IMR-90 (cell line): ENCODE results near the gene NOTCH2. TPM values are rescaled to one million over a fixed set of nuclear protein-coding genes. Genes with fewer than 3 reads are reported as not detected.
"Not testable (repeated sequence)": the region's sequence is repeated elsewhere in the genome, so short reads cannot be mapped to it uniquely, and the experiment has no call there.

Experiments
- ATAC-seq: fragments of 200-7000 bp; cut with Tn5 transposase; 2 replicates; pipeline ENCODE4 v1.9.1; 2020; ENCODE audit warnings: low read depth, mild to moderate bottlenecking, moderate library complexity
- Bru-seq: library from RNA; stranded (reverse); fragments of 400-500 nt; gene quantifications from one replicate; lab custom pipeline; 2021; lab: Mats Ljungman, UMichigan
- BruChase-seq, 2 experiments: library from RNA; stranded (reverse); fragments of 400-500 nt; gene quantifications; one replicate each; lab custom pipeline; 2021; lab: Mats Ljungman, UMichigan
- BruUV-seq: library from RNA; stranded (reverse); fragments of 400-500 nt; replicated peaks from 2 replicates; lab custom pipeline; 2021; lab: Mats Ljungman, UMichigan
- CTCF ChIA-PET: fragments of 300-600 bp; formaldehyde crosslinking; extraction: SDS; loops from one replicate; lab custom pipeline; 2021; ENCODE audit warnings: antibody characterized with exemption; lab: Yijun Ruan, JAX
- POLR2A ChIA-PET: fragments of 300-600 bp; sonication (Branson Sonifier 250); formaldehyde crosslinking; loops from one replicate; lab custom pipeline; 2022; ENCODE audit warnings: antibody characterized with exemption; ENCODE audit not compliant: unreplicated experiment; lab: Charles Lee
- DNase-seq: peaks from one replicate; pipeline ENCODE4 v3.0.0; 2013
- H2AFZ ChIP-seq: replicated peaks from 2 replicates; pipeline ENCODE3; 2013; ENCODE audit warnings: low read length, mild to moderate bottlenecking; ENCODE audit not compliant: poor library complexity
- H2AK5ac ChIP-seq: 2 replicates; pipeline ENCODE4 v1.6.1; 2013; ENCODE audit warnings: low read depth, low read length, inconsistent platforms
- H2AK9ac ChIP-seq: replicated peaks from 2 replicates; pipeline ENCODE3; 2013; ENCODE audit warnings: mild to moderate bottlenecking, low read depth, low read length, moderate library complexity; ENCODE audit not compliant: poor library complexity
- H2BK120ac ChIP-seq: 2 replicates; pipeline ENCODE4 v1.6.1; 2013; ENCODE audit warnings: low read depth, low read length, inconsistent platforms
- H2BK15ac ChIP-seq: 3 replicates; pipeline ENCODE4 v1.6.1; 2013; ENCODE audit warnings: low read depth, low read length, inconsistent platforms
- H2BK20ac ChIP-seq: 2 replicates; pipeline ENCODE4 v1.6.1; 2013; ENCODE audit warnings: low read depth, mild to moderate bottlenecking, inconsistent platforms, low read length, moderate library complexity
- H2BK5ac ChIP-seq: 2 replicates; pipeline ENCODE4 v1.6.1; 2013; ENCODE audit warnings: mild to moderate bottlenecking, low read depth, low read length, inconsistent platforms; ENCODE audit not compliant: poor library complexity, severe bottlenecking
- H3K14ac ChIP-seq: replicated peaks from 2 replicates; pipeline ENCODE4 v1.6.1; 2013; ENCODE audit warnings: low read depth, low read length, inconsistent platforms
- H3K18ac ChIP-seq: 2 replicates; pipeline ENCODE4 v1.6.1; 2013; ENCODE audit warnings: low read depth, low read length, control low read depth
- H3K23ac ChIP-seq: 2 replicates; pipeline ENCODE4 v1.6.1; 2013; ENCODE audit warnings: low read depth, low read length, inconsistent platforms
- H3K27ac ChIP-seq: 2 replicates; pipeline ENCODE4 v1.5.1; 2013; ENCODE audit warnings: mild to moderate bottlenecking, control low read depth, low read length; ENCODE audit not compliant: insufficient read depth
- H3K27me3 ChIP-seq: 2 replicates; pipeline ENCODE4 v1.6.1; 2013; ENCODE audit warnings: low read length; ENCODE audit not compliant: control insufficient read depth, insufficient read depth
- H3K36me3 ChIP-seq: 2 replicates; pipeline ENCODE4 v1.6.1; 2013; ENCODE audit warnings: low read length, mixed read lengths; ENCODE audit not compliant: control insufficient read depth, insufficient read depth
- H3K4ac ChIP-seq: 2 replicates; pipeline ENCODE4 v1.6.1; 2013; ENCODE audit warnings: low read depth, low read length, inconsistent platforms
- H3K4me1 ChIP-seq: 2 replicates; pipeline ENCODE4 v1.6.1; 2013; ENCODE audit warnings: low read length, mixed read lengths; ENCODE audit not compliant: control insufficient read depth, insufficient read depth
- H3K4me2 ChIP-seq: 2 replicates; pipeline ENCODE4 v1.6.1; 2013; ENCODE audit warnings: low read depth, mild to moderate bottlenecking, control low read depth, low read length, moderate library complexity
- H3K4me3 ChIP-seq: 2 replicates; pipeline ENCODE4 v1.5.1; 2013; ENCODE audit warnings: low read depth, mild to moderate bottlenecking, control low read depth, low read length, moderate library complexity; ENCODE audit not compliant: insufficient read depth
- H3K56ac ChIP-seq: 2 replicates; pipeline ENCODE4 v1.6.1; 2013; ENCODE audit warnings: low read length, inconsistent platforms; ENCODE audit not compliant: insufficient read depth; ENCODE audit errors: extremely low read depth
- H3K79me1 ChIP-seq, 2 experiments: 2 replicates each; pipeline ENCODE4 v1.6.1; 2013; ENCODE audit warnings: low read length in 2 of 2, inconsistent platforms in 1 of 2, low read depth in 1 of 2
- H3K9ac ChIP-seq: 2 replicates; pipeline ENCODE4 v1.6.1; 2013; ENCODE audit warnings: low read depth, low read length, control low read depth
- H3K9me1 ChIP-seq: 2 replicates; pipeline ENCODE4 v1.6.1; 2013; ENCODE audit warnings: low read length, inconsistent platforms; ENCODE audit not compliant: insufficient read depth
- H3K9me3 ChIP-seq: 2 replicates; pipeline ENCODE4 v1.6.1; 2013; ENCODE audit warnings: low read length; ENCODE audit not compliant: control insufficient read depth, insufficient read depth
- H4K20me1 ChIP-seq: 2 replicates; pipeline ENCODE4 v1.6.1; 2013; ENCODE audit warnings: low read length, inconsistent platforms; ENCODE audit not compliant: insufficient read depth
- H4K5ac ChIP-seq: 2 replicates; pipeline ENCODE4 v1.6.1; 2013; ENCODE audit warnings: mild to moderate bottlenecking, low read depth, low read length, control low read depth
- H4K8ac ChIP-seq, 2 experiments: 2 replicates each; pipeline ENCODE4 v1.6.1; 2013; ENCODE audit warnings: low read depth in 2 of 2, low read length in 2 of 2, control low read depth in 1 of 2, inconsistent platforms in 1 of 2
- H4K91ac ChIP-seq: 2 replicates; pipeline ENCODE4 v1.6.1; 2013; ENCODE audit warnings: low read depth, low read length, inconsistent platforms; ENCODE audit not compliant: insufficient read depth
- WGBS, 2 experiments: methylation state at CpG; one replicate each; pipeline versions ENCODE4 v1.1.5 to v1.1.7; 2013; ENCODE audit warnings: missing lambda C conversion rate in 2 of 2; ENCODE audit not compliant: insufficient read length in 1 of 2; ENCODE audit errors: extremely low coverage in 2 of 2; 5-methylcytosine and 5-hydroxymethylcytosine counted together
- dilution Hi-C: fragments of 300-500 bp; cut with HindIII; formaldehyde crosslinking; loops from one replicate; pipeline ENCODE4 v1.14.3; 2018; ENCODE audit warnings: low sequenced_read_pairs; ENCODE audit not compliant: unreplicated experiment
- in situ Hi-C: fragments of 300-500 bp; cut with MboI; formaldehyde crosslinking; loops from 3 replicates; pipeline ENCODE4 v1.14.3; 2019; ENCODE audit warnings: low sequenced_read_pairs, inconsistent platforms, mixed read lengths
- intact Hi-C: fragments of 100-400 bp; cut with micrococcal nuclease; formaldehyde crosslinking; loops from 2 replicates; pipeline ENCODE4 v1.10.0; 2022
- long read RNA-seq: library from polyadenylated mRNA; unstranded; transcript quantifications from one replicate; pipeline ENCODE4 v2.0.0, GENCODE V29; 2021; ENCODE audit not compliant: unreplicated experiment
- polyA plus RNA-seq, 3 experiments: library from polyadenylated mRNA; depleted of rRNA; stranded (reverse); fragments of >200 nt; gene quantifications; 2 replicates each; pipeline ENCODE4 v1.2.3, GENCODE V29; 2012; ENCODE audit warnings: low replicate concordance in 1 of 3
- total RNA-seq: library from RNA; depleted of rRNA; stranded (reverse); fragments of >200 nt; gene quantifications from 2 replicates; pipeline ENCODE4 v1.2.3, GENCODE V29; 2012; rRNA removed

The NOTCH2 gene
- 128 and 131 TPM in 2 replicates for total RNA-seq
- polyA plus RNA-seq (2012; rRNA removed): 37.4 and 40.4 TPM in 2 replicates
- 22.4 and 28.6 TPM in 2 replicates for polyA plus RNA-seq (2012; cell fraction: cytosol; rRNA removed)
- polyA plus RNA-seq (2012; cell fraction: nucleus; rRNA removed; ENCODE audit: low replicate concordance): 43.5 and 64.2 TPM in 2 replicates
- percentile 86 among the genes with signal in this experiment for Bru-seq, nascent RNA
- percentile 82 among the genes with signal in this experiment for BruChase-seq, experiment 1, labeled RNA remaining after a 6-hour chase
- BruChase-seq, experiment 2, labeled RNA remaining after a 2-hour chase: percentile 76 among the genes with signal in this experiment
- long read RNA-seq, partial matches to known transcripts: 4 of 39 reads
- long read RNA-seq, other reads (novel, unspliced or antisense): 35 of 39 reads

- H3K79me1 ChIP-seq, H3K9ac ChIP-seq, H3K9me3 ChIP-seq, H2BK120ac ChIP-seq, H2AK9ac ChIP-seq, dilution Hi-C loops, H3K14ac ChIP-seq, H2BK15ac ChIP-seq, H3K18ac ChIP-seq, H3K4ac ChIP-seq, DNase-seq, H3K4me2 ChIP-seq, in situ Hi-C loops, H3K36me3 ChIP-seq, BruUV-seq, H3K56ac ChIP-seq, H2AK5ac ChIP-seq, H2BK5ac ChIP-seq, H4K8ac ChIP-seq, POLR2A ChIA-PET, intact Hi-C loops, H3K4me1 ChIP-seq, H4K20me1 ChIP-seq, H3K27me3 ChIP-seq, H3K23ac ChIP-seq, H3K9me1 ChIP-seq, H4K91ac ChIP-seq, H2BK20ac ChIP-seq, CTCF ChIA-PET, H4K5ac ChIP-seq, H2AFZ ChIP-seq: not testable (repeated sequence)
- Histone ChIP-seq H3K27ac (peak within 1 kb of the TSS; percentile 67; the same call in 1 of the 2 replicates), H3K4me3 (peak within 1 kb of the TSS; percentile 64)
- ATAC-seq: peak; percentile 100
- WGBS, 2 experiments: no CpG with 5 or more reads among the region's 95 CpGs
Measured at GRCh38 chr1:120069067-120069919, at the start of gene NOTCH2. NOTCH2 (minus strand) TSS chr1:120069662; CDS start chr1:120069406, 256 bp downstream.

- H2BK20ac ChIP-seq, H4K91ac ChIP-seq, H3K14ac ChIP-seq, H3K56ac ChIP-seq, H2BK15ac ChIP-seq, dilution Hi-C loops, H3K4ac ChIP-seq, H3K9me1 ChIP-seq, H4K5ac ChIP-seq, H3K4me3 ChIP-seq, BruUV-seq, H3K27ac ChIP-seq, H3K9ac ChIP-seq, in situ Hi-C loops, H4K20me1 ChIP-seq, H3K4me1 ChIP-seq, H2AFZ ChIP-seq, POLR2A ChIA-PET, H2AK9ac ChIP-seq, intact Hi-C loops, H3K27me3 ChIP-seq, H3K79me1 ChIP-seq, H2BK120ac ChIP-seq, H3K9me3 ChIP-seq, H3K36me3 ChIP-seq, CTCF ChIA-PET, H2AK5ac ChIP-seq: not testable (repeated sequence)
- ATAC-seq (peak; percentile 82), DNase-seq (peak; percentile 52)
- H3K18ac ChIP-seq: peak overlapping the region; percentile 57; the same call in 1 of the 2 replicates
- H4K8ac ChIP-seq: peak overlapping the region in 1 of 2 experiments; percentile 50; a peak in 1 of 4 replicates
- peak overlapping the region; percentile 54 for H2BK5ac ChIP-seq
- H3K23ac ChIP-seq: 0 out of 2 replicates have a peak overlapping the region, but pooled peaks have one; percentile 6
- no CpG with 5 or more reads among the region's 4 CpGs for WGBS, 2 experiments
- H3K4me2 ChIP-seq: peak overlapping the region; percentile 42; the same call in 1 of the 2 replicates
Measured at GRCh38 chr1:120117371-120118177, 48.1 kb upstream of the NOTCH2 start.
